Adrenal gland (tissue), 5 donors: Measurements from ENCODE around the gene ANTXR2.

Experiments used
- POLR2A ChIP-seq, 2 donors: fragments of 450-650 bp; IDR thresholded peaks; one replicate each; pipeline ENCODE4 v1.6.1; 2017; ENCODE audit warnings: antibody characterized with exemption in 2 of 2, mild to moderate bottlenecking in 2 of 2, moderate library complexity in 1 of 2
- TF ChIP-seq, protein P1 (sequence below), 6 experiments: fragments of 450-650 bp in 4 of 6; fragments of 200-600 bp in 2 of 6; sonication (generic) in 1 of 6; IDR thresholded peaks; 1 replicate in 5 of 6; 2 replicates in 1 of 6; pipeline versions ENCODE4 v1.5.1 to v1.8.0; 2016 to 2021; ENCODE audit warnings: antibody characterized with exemption in 6 of 6, mild to moderate bottlenecking in 2 of 6, moderate library complexity in 1 of 6
- donor health status: DM: no; HTN: no; CAD: no.

DNA sequence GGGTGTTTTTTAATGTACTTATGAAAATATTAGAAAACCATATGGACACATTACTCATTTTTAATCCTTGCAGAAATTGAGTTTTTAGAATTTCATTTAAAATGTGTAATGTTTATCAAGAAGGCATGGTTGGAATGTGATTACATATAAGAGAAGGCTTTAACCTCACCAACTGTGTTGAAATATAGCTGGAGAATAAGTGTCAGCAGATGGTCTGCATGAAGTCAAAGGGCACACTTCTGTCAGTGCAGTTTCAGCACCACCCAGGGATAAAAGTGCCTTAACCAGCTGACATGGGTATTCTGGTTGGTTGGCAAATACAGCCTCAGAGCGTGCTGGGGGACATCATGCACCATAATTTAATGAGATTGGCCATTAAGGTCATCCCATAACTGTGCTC is 21.2 kb upstream of the ANTXR2 start:
- TF ChIP-seq, protein P1, sequence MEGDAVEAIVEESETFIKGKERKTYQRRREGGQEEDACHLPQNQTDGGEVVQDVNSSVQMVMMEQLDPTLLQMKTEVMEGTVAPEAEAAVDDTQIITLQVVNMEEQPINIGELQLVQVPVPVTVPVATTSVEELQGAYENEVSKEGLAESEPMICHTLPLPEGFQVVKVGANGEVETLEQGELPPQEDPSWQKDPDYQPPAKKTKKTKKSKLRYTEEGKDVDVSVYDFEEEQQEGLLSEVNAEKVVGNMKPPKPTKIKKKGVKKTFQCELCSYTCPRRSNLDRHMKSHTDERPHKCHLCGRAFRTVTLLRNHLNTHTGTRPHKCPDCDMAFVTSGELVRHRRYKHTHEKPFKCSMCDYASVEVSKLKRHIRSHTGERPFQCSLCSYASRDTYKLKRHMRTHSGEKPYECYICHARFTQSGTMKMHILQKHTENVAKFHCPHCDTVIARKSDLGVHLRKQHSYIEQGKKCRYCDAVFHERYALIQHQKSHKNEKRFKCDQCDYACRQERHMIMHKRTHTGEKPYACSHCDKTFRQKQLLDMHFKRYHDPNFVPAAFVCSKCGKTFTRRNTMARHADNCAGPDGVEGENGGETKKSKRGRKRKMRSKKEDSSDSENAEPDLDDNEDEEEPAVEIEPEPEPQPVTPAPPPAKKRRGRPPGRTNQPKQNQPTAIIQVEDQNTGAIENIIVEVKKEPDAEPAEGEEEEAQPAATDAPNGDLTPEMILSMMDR (IDR thresholded peaks at IDR 0.05), result no peak
- no peak for TF ChIP-seq POLR2A (IDR thresholded peaks at IDR 0.05)
